ENCODE data around the gene CADM1.

DNA sequence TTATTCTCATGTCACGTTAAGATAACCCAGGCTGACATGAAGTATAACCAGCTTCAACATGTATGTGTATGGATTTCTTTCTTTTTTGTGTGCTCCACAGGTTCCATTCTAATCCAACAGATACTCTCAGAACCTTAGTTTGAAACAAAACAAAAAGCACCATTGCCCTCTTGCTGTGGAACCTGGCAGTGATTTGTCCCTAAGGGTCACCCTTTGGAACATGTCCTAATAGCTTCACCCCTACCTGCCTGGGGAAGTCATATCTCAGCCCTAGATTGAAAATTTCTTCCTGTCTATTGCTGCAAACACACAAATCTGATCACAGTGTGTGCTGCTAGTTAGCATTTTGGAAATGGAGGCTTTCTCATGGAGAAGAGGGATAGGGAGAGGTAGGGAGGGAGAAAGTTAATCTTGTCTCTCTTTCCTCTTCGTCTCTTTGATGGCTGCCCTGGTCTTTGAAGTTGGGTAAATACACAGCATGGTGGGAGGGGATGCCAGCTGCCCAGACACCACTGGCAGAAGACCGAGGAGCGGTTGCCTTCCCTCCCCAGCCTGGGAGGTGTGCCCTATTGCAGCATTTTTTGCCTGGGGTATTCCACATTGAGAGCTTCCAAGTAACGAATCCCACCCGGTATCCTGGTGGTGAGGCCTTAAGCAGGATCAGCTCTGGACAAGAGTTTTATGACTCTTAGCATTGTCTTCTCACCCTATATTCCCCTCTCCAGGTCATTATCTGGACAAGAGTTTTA, 11.6 kb upstream of the CADM1 start:
- TF ChIP-seq POLR2A (IDR thresholded peaks at IDR 0.05; ENCODE audit: low read length) (no peak), GATA1 (IDR thresholded peaks at IDR 0.05; ENCODE audit: low read depth, low read length) (no peak)
